Body of pancreas (tissue), 4 donors: ENCODE data around the gene ANKRD6. TPM values are rescaled to one million over a fixed set of nuclear protein-coding genes. Genes with fewer than 3 reads are reported as not detected.

Source experiments
- ATAC-seq: fragments of 150-250 bp; one replicate; pipeline ENCODE4 v1.9.1; 2016
- DNase-seq, 4 donors: peaks; one replicate each; pipeline ENCODE4 v3.0.0-alpha.2; 2019
- H3K27ac ChIP-seq, 4 donors: fragments of 200-600 bp; sonication (generic); 1 replicate in 3 of 4; 2 replicates in 1 of 4; pipeline versions ENCODE4 v1.5.1 to v1.6.1; 2016 to 2019; ENCODE audit warnings: mild to moderate bottlenecking in 1 of 4, mixed read lengths in 1 of 4, moderate library complexity in 1 of 4
- H3K27me3 ChIP-seq, 2 donors: fragments of 200-600 bp; sonication (generic); one replicate each; pipeline ENCODE4 v1.6.0; 2016; ENCODE audit warnings: mild to moderate bottlenecking in 1 of 2
- H3K36me3 ChIP-seq, 2 donors: fragments of 200-600 bp; sonication (generic); replicated peaks in 1 of 2; 2 replicates each; pipeline ENCODE4 v1.5.1; 2016; ENCODE audit warnings: low read depth in 2 of 2; ENCODE audit not compliant: insufficient read depth in 1 of 2
- H3K4me1 ChIP-seq: fragments of 200-600 bp; sonication (generic); one replicate; pipeline ENCODE4 v1.6.0; 2016
- H3K4me3 ChIP-seq, 2 donors: fragments of 200-600 bp; sonication (generic); 1 replicate in 1 of 2; 2 replicates in 1 of 2; pipeline ENCODE4 v1.5.1; 2016 to 2019
- H3K9me3 ChIP-seq, 3 donors: fragments of 200-600 bp; sonication (generic); 1 replicate in 2 of 3; 2 replicates in 1 of 3; pipeline ENCODE4 v1.5.1; 2016
- POLR2A ChIP-seq, 3 donors: fragments of 450-650 bp; IDR thresholded peaks; one replicate each; pipeline ENCODE4 v1.6.1; 2016; ENCODE audit warnings: antibody characterized with exemption in 3 of 3, mild to moderate bottlenecking in 2 of 3
- WGBS, 2 donors: methylation state at CpG; one replicate each; pipeline ENCODE4 v1.1.5; 2017; 5-methylcytosine and 5-hydroxymethylcytosine counted together
- intact Hi-C: fragments of 100-400 bp; cut with DNase I; formaldehyde crosslinking; loops from one replicate; pipeline ENCODE4 v1.15.1; 2023
- total RNA-seq, 2 donors: library from RNA; depleted of rRNA; stranded (reverse); fragments of >200 nt; gene quantifications; one replicate each; pipeline ENCODE4 v1.1.0, GENCODE V29; 2016
- TF ChIP-seq, protein P1 (sequence below), 7 experiments: fragments of 450-650 bp in 4 of 7; fragments of 200-600 bp in 3 of 7; sonication (generic) in 3 of 7; IDR thresholded peaks; one replicate each; pipeline ENCODE4 v1.5.1; 2016 to 2019; ENCODE audit warnings: antibody characterized with exemption in 7 of 7

Gene ANKRD6
- total RNA-seq, 2 donors from 2014 or later, result 16.9 to 21.4 TPM

DNA sequence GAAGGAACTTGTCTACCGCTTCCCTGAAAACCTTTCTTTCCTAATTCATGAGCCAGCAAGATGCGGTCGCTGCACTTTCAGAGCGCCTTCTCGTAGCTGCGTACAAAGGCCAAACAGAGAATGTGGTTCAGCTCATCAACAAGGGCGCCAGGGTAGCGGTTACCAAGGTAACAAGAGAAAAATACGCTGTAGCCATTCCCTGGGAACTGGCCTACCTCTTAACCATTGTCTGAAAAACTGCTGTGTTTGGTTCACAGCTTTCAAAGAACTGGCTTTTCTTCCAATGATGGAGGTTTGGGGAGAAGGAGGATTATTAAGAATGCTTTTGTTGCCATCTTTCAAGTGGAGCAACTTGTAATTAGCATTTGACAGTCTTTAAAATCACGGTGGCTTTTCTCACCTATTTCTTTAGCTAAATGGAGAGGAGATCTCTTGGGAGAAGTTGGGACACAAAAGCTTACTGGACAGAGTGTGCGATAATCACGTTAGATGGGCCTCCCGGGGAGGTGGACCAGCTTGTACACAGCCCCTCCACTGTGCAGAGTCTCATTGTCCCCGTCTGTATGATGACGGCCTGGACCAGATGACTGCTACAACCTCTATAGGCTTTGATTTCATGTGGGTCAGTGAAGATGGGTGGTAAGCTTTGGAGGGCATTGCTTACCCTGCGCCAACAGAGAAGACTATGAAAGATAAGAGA, 134.1 kb downstream of the ANKRD6 start:
- no peaks in the 10 kb centered on the region for H3K27me3 ChIP-seq
- whole genome bisulfite sequencing, 2 donors, result 92 to 93% methylated on average over 16 of the region's 16 CpGs
- peaks cover 7% of the 10 kb centered on the region for H3K4me1 ChIP-seq
- intact Hi-C loops, result no loop called here
- no peak overlapping the region for H3K4me3 ChIP-seq
- TF ChIP-seq, protein P1, sequence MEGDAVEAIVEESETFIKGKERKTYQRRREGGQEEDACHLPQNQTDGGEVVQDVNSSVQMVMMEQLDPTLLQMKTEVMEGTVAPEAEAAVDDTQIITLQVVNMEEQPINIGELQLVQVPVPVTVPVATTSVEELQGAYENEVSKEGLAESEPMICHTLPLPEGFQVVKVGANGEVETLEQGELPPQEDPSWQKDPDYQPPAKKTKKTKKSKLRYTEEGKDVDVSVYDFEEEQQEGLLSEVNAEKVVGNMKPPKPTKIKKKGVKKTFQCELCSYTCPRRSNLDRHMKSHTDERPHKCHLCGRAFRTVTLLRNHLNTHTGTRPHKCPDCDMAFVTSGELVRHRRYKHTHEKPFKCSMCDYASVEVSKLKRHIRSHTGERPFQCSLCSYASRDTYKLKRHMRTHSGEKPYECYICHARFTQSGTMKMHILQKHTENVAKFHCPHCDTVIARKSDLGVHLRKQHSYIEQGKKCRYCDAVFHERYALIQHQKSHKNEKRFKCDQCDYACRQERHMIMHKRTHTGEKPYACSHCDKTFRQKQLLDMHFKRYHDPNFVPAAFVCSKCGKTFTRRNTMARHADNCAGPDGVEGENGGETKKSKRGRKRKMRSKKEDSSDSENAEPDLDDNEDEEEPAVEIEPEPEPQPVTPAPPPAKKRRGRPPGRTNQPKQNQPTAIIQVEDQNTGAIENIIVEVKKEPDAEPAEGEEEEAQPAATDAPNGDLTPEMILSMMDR (IDR thresholded peaks at IDR 0.05), result no peak
- no peak for TF ChIP-seq POLR2A (IDR thresholded peaks at IDR 0.05)
- no peaks in the 10 kb centered on the region for H3K9me3 ChIP-seq
- no peak overlapping the region for H3K27ac ChIP-seq
- DNase-seq (no peak), ATAC-seq (no peak)
- no peaks in the 10 kb centered on the region for H3K36me3 ChIP-seq

DNA sequence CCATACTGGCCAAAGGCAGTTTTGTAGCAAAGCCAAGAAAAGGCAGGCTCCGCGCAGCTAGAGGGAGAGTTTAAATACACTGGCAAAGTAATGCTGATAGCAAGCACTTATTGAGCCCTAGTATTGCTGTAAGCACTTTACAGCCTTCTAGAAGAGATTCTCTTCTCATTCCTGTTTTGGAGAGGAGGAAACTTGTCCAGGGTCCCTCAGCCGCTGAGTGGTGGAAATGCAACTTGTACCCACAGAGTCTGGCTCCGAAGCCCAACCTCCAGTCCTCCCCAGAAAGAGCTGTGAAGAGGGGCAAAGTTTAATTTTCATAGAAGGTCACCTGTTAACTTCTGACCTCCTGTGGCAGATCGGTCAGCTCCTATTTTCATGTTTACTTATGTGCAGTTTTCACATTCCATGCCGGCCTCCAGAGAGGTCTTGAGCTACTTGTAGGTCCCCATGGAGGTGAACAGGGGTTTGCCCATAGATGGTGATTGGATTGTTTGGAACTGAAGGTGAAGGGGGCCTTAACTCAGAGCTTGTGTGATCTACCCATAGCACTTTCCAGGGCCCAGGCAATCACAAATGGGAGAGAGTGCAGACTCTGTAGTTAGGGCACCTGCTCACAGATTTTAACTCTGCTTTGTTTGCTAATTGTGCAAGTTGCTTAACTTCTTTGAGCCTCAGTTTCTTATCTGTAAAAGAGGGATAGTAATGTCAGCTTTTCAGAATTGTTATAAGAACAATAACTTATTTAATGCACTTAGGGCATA, 134.9 kb downstream of the ANKRD6 start:
- intact Hi-C loops, result no loop called here
- Histone ChIP-seq H3K27me3 (no peaks in the 10 kb centered on the region), H3K9me3 (no peaks in the 10 kb centered on the region), H3K36me3 (no peaks in the 10 kb centered on the region), H3K27ac (no peak overlapping the region), H3K4me1 (peaks cover 7% of the 10 kb centered on the region), H3K4me3 (no peak overlapping the region)
- DNase-seq, result no peak
- TF ChIP-seq, protein P1 (IDR thresholded peaks at IDR 0.05), result no peak
- TF ChIP-seq POLR2A (IDR thresholded peaks at IDR 0.05), result no peak
- ATAC-seq, result no peak
- WGBS, 2 donors, result 50 to 60% methylated on average over 6 of the region's 6 CpGs

DNA sequence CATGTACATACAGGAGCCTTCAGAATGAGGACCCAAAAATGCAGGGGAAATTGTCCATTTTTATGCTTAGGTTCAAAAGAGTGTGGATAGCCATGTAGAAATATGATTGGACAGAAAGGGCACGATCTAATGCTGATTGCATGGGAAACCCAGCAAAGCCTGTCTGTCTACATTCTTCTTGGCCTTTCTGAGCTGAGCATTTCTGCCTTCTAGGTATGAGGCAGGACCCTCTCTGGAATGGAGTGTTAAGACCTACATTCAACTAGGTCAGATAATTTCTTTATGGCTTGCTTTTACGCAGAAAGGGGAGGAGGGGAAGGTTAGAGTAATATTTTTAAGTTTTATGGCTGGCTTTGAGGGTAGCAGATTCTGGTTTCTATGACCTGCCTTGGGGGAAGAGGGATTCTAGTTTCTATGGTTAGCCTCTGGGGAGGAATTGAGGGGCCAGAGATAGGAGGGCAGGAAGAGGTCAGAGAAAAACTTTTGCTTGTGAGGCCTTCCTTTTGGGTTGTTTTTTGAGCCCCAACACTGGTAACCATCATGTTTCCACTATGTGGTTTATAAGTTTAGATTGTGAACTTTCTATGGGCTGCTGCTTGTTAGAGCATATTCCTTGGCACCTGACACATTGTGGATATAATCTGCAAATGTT, 142.1 kb downstream of the ANKRD6 start:
- DNase-seq (no peak), ATAC-seq (no peak)
- Histone ChIP-seq H3K4me3 (no peak overlapping the region), H3K27me3 (no peaks in the 10 kb centered on the region), H3K4me1 (no peaks in the 10 kb centered on the region), H3K9me3 (no peaks in the 10 kb centered on the region), H3K36me3 (no peaks in the 10 kb centered on the region), H3K27ac (no peak overlapping the region)
- TF ChIP-seq POLR2A (IDR thresholded peaks at IDR 0.05), result no peak
- TF ChIP-seq, protein P1 (IDR thresholded peaks at IDR 0.05), result no peak
- intact Hi-C loops, result no loop called here
- WGBS, 2 donors, result 73 to 77% methylated on average over 2 of the region's 2 CpGs

DNA sequence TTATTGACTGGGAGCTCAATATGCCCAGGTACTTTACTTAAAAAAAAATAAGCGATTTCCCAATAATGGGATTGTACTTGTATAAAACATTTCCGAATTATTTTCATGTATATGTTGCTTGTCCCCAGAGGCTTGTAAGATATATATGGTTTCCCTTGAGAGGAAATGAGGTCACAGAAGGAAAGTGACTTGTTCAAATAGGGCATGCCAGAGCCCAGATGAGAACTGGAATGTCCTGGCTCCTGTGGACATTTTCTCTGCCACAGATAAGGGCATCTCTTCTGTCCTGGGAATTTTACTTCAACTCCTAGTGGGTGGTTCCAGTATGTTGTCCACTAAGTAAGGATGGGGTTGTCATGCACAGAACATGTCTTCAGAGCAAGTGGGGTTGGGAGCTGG, 142.6 kb downstream of the ANKRD6 start:
- WGBS, 2 donors, result 81 to 94% methylated on average over 2 of the region's 2 CpGs
- no peak for TF ChIP-seq POLR2A (IDR thresholded peaks at IDR 0.05)
- TF ChIP-seq, protein P1 (IDR thresholded peaks at IDR 0.05), result no peak

More for the DNA sequence above, 142.6 kb downstream of the ANKRD6 start:
- Histone ChIP-seq H3K36me3 (no peaks in the 10 kb centered on the region), H3K27ac (no peak overlapping the region), H3K9me3 (no peaks in the 10 kb centered on the region), H3K4me3 (no peak overlapping the region), H3K4me1 (no peaks in the 10 kb centered on the region), H3K27me3 (no peaks in the 10 kb centered on the region)
- intact Hi-C loops, result no loop called here
- no peak for DNase-seq
- no peak for ATAC-seq
